MCF 10A (cell line): ENCODE measurements around the gene GRID1. TPM values are rescaled to one million over a fixed set of nuclear protein-coding genes. Genes with fewer than 3 reads are reported as not detected.

Source experiments
- BruUV-seq: library from RNA; stranded (reverse); fragments of 400-500 nt; replicated peaks from 2 replicates; lab custom pipeline; 2021; lab: Mats Ljungman, UMichigan
- CTCF ChIA-PET: fragments of 300-600 bp; sonication (Branson Sonifier 250); formaldehyde crosslinking; extraction: SDS; loops from one replicate; lab custom pipeline; 2021; ENCODE audit warnings: antibody characterized with exemption, inconsistent platforms; lab: Yijun Ruan, JAX
- POLR2A ChIA-PET: fragments of 300-600, 350-650 bp; sonication (Branson Sonifier 250); formaldehyde crosslinking; extraction: SDS; loops from one replicate; lab custom pipeline; 2020; ENCODE audit warnings: antibody characterized with exemption, inconsistent platforms; lab: Yijun Ruan, JAX
- DNase-seq: peaks from one replicate; pipeline ENCODE4 v3.0.0-alpha.2; 2018; ENCODE audit not compliant: unreplicated experiment
- H3K27ac Mint-ChIP-seq: one replicate; pipeline ENCODE4 v1.8.0; 2022; ENCODE audit warnings: mild to moderate bottlenecking, low read depth, mixed read lengths; ENCODE audit not compliant: unreplicated experiment
- H3K27me3 Mint-ChIP-seq: one replicate; pipeline ENCODE4 v1.8.0; 2022; ENCODE audit warnings: mixed read lengths; ENCODE audit not compliant: insufficient read depth, unreplicated experiment
- H3K36me3 Mint-ChIP-seq: one replicate; pipeline ENCODE4 v1.8.0; 2022; ENCODE audit warnings: mild to moderate bottlenecking, moderate library complexity, mixed read lengths; ENCODE audit not compliant: insufficient read depth, unreplicated experiment
- H3K4me1 Mint-ChIP-seq: one replicate; pipeline ENCODE4 v1.8.0; 2022; ENCODE audit warnings: mixed read lengths; ENCODE audit not compliant: insufficient read depth, unreplicated experiment
- H3K4me3 Mint-ChIP-seq: one replicate; pipeline ENCODE4 v1.8.0; 2022; ENCODE audit warnings: mild to moderate bottlenecking, moderate library complexity, mixed read lengths; ENCODE audit not compliant: unreplicated experiment
- H3K9me3 Mint-ChIP-seq: one replicate; pipeline ENCODE4 v1.8.0; 2022; ENCODE audit warnings: mixed read lengths; ENCODE audit not compliant: unreplicated experiment
- intact Hi-C: fragments of 100-400 bp; cut with micrococcal nuclease; formaldehyde crosslinking; loops from 2 replicates; pipeline ENCODE4 v1.14.1; 2022
- total RNA-seq: library from RNA; stranded (reverse); gene quantifications from 2 replicates; pipeline ENCODE4 v1.2.3, GENCODE V29; 2022
- TF ChIP-seq, protein P1 (sequence below): fragments of 200-600 bp; IDR thresholded peaks from one replicate; pipeline ENCODE4 v1.8.0; 2022; ENCODE audit warnings: antibody characterized with exemption, mild to moderate bottlenecking; ENCODE audit not compliant: unreplicated experiment

The GRID1 gene
- total RNA-seq, 1 experiment from 2014 or later, result not detected

DNA sequence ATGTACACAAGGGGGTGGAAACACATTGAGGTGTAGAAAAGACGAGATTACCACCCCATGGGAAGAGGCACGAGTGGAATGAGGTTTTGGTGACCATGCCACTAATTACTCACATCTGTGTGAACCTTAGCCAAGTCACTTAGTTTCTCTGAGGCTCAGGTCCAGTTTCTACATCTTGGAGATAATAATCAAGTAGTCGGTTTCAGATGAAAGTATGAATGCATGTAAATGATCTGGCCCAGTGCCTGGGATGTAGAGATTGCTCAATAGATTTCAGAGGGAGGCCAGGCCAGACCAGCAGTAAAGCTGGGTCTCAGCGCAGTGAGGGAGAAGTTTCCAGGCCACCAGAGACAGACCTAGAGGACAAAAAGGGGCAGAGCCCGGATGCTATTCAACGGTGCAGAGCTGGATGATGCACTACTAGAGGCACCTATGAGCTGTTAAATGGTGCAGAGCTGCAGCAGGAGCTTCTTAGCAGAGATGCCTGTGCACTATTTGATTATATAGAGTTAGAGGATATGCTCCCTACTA is 725.1 kb downstream of the GRID1 start:
- no peaks in the 10 kb centered on the region for H3K9me3 Mint-ChIP-seq
- no peak overlapping the region for H3K4me3 Mint-ChIP-seq
- H3K27me3 Mint-ChIP-seq, result no peaks in the 10 kb centered on the region
- POLR2A ChIA-PET, result interaction anchor here (0.9 to 1.7 kb wide), 4 partner anchors 9 to 806 kb away, joined by 3 to 4 read pairs (median 4); no protein-coding TSS in a partner anchor
- TF ChIP-seq, protein P1, sequence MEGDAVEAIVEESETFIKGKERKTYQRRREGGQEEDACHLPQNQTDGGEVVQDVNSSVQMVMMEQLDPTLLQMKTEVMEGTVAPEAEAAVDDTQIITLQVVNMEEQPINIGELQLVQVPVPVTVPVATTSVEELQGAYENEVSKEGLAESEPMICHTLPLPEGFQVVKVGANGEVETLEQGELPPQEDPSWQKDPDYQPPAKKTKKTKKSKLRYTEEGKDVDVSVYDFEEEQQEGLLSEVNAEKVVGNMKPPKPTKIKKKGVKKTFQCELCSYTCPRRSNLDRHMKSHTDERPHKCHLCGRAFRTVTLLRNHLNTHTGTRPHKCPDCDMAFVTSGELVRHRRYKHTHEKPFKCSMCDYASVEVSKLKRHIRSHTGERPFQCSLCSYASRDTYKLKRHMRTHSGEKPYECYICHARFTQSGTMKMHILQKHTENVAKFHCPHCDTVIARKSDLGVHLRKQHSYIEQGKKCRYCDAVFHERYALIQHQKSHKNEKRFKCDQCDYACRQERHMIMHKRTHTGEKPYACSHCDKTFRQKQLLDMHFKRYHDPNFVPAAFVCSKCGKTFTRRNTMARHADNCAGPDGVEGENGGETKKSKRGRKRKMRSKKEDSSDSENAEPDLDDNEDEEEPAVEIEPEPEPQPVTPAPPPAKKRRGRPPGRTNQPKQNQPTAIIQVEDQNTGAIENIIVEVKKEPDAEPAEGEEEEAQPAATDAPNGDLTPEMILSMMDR, result no peak
- DNase-seq, result peak; percentile 82
- peak overlapping the region; percentile 93 for H3K27ac Mint-ChIP-seq
- H3K36me3 Mint-ChIP-seq, result no peaks in the 10 kb centered on the region
- CTCF ChIA-PET, result interaction anchor here (0.6 to 1.1 kb wide), 3 partner anchors 29 to 759 kb away, joined by 3 to 6 read pairs (median 4); no protein-coding TSS in a partner anchor
- H3K4me1 Mint-ChIP-seq, result peaks cover 40% of the 10 kb centered on the region
- intact Hi-C loops, result loop anchor here (5.0 to 10.0 kb wide), 2 partner anchors 84 to 1097 kb away; no protein-coding TSS in a partner anchor
- BruUV-seq, result no TSS peak

DNA sequence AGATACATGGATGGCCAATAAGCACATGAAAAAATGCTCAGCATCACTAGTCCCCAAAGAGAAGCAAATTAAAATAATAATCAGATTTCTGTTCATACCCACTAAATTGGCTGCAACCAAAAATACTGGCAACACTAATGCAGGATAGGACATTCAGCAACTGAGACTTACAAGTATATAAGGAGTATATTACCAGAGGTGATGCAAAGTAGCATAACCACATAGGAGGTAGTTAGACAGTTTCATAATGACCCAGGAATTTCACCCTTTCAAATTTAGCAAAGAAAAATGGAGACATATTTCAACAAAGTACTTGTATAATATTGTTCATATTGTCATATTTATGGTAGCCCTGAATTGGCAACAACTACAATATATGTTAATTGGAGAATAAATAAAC is 727.8 kb downstream of the GRID1 start:
- BruUV-seq, result no TSS peak
- no peak for DNase-seq

DNA sequence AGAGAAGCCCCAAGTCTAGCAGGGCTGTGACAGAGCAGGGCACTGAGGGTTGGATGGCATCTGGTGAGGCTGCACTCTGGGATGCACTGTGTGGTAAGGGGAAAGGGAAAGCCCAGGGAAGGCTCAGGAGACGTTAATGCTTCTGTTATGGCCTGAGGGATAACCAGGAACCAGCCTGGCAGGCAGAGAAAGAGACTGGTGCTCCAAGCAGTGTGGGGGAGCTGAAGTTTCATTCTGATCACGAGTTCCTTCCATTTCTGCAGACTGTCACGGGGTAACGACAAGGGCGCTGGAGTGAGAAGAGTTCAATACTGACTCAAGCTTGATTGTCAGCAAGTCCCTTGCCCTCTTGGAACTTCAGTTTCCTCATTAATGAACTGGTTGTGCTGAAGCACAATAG is 730.9 kb downstream of the GRID1 start:
- TF ChIP-seq, protein P1, result no peak
- no TSS peak for BruUV-seq
- ChIA-PET CTCF (no interaction called here), POLR2A (no interaction called here)
- DNase-seq, result no peak
- H3K4me1 Mint-ChIP-seq, result no peaks in the 10 kb centered on the region
- no peak overlapping the region for H3K4me3 Mint-ChIP-seq
- intact Hi-C loops, result no loop called here
- H3K27me3 Mint-ChIP-seq, result no peaks in the 10 kb centered on the region
- no peaks in the 10 kb centered on the region for H3K36me3 Mint-ChIP-seq
- no peaks in the 10 kb centered on the region for H3K9me3 Mint-ChIP-seq
- H3K27ac Mint-ChIP-seq, result no peak overlapping the region

More for the DNA sequence above, 727.8 kb downstream of the GRID1 start:
- Mint-ChIP-seq H3K27me3 (no peaks in the 10 kb centered on the region), H3K4me3 (no peak overlapping the region), H3K27ac (no peak overlapping the region), H3K9me3 (no peaks in the 10 kb centered on the region), H3K36me3 (no peaks in the 10 kb centered on the region), H3K4me1 (peaks cover 27% of the 10 kb centered on the region)
- POLR2A ChIA-PET, result no interaction called here
- intact Hi-C loops, result no loop called here
- CTCF ChIA-PET, result no interaction called here
- TF ChIP-seq, protein P1, result no peak

DNA sequence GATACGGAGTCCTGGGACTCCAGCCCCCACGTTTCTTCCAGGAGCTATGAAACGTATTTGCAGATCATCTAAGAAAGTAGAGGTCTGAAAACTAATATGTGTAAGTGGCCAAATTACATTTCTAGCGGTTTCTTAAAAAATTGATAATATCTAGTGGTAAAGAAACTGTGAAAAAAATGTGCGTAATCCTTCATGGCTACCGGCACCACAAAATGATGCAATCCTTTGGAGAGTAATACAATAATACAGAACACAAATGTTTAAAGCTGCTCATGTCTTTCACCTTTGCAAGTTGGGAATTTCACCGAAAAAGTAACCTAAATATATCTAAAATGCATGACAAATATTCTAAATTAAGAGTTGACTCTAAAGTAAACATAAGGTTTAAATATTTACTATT is 742.1 kb downstream of the GRID1 start:
- intact Hi-C loops, result no loop called here
- no peak for DNase-seq
- no peaks in the 10 kb centered on the region for H3K36me3 Mint-ChIP-seq
- no peaks in the 10 kb centered on the region for H3K9me3 Mint-ChIP-seq
- peaks cover 10% of the 10 kb centered on the region for H3K27me3 Mint-ChIP-seq
- BruUV-seq, result no TSS peak
- ChIA-PET CTCF (interaction anchor here (0.7 kb wide), 1 partner anchor 1084 kb away, joined by 3 read pairs; no protein-coding TSS in a partner anchor), POLR2A (no interaction called here)
- no peak overlapping the region for H3K4me3 Mint-ChIP-seq
- H3K4me1 Mint-ChIP-seq, result no peaks in the 10 kb centered on the region
- TF ChIP-seq, protein P1, result no peak
- H3K27ac Mint-ChIP-seq, result no peak overlapping the region
